Tibial nerve (tissue), 4 donors: ENCODE measurements around the gene SLC10A7. TPM values are rescaled to one million over a fixed set of nuclear protein-coding genes. Genes with fewer than 3 reads are reported as not detected.

Source experiments
- DNase-seq, 2 donors: peaks; one replicate each; pipeline ENCODE4 v3.0.0-alpha.2; 2019; ENCODE audit warnings: low spot score in 2 of 2
- H3K27ac ChIP-seq, 4 donors: fragments of 200-600 bp; sonication (generic) in 3 of 4; one replicate each; pipeline ENCODE4 v1.5.1; 2017 to 2019; ENCODE audit warnings: mild to moderate bottlenecking in 1 of 4
- H3K27me3 ChIP-seq, 2 donors: fragments of 200-600 bp; sonication (generic) in 1 of 2; one replicate each; pipeline versions ENCODE4 v1.5.1 to v1.6.0; 2017 to 2019
- H3K36me3 ChIP-seq, 3 donors: fragments of 200-600 bp; sonication (generic); one replicate each; pipeline ENCODE4 v1.5.1; 2018 to 2019
- H3K4me1 ChIP-seq, 4 donors: fragments of 200-600 bp; sonication (generic) in 3 of 4; one replicate each; pipeline ENCODE4 v1.5.1; 2017 to 2019
- H3K4me3 ChIP-seq, 4 donors: fragments of 200-600 bp; sonication (generic) in 3 of 4; one replicate each; pipeline ENCODE4 v1.5.1; 2017 to 2019; ENCODE audit warnings: mild to moderate bottlenecking in 1 of 4, moderate library complexity in 1 of 4
- H3K9me3 ChIP-seq, 4 donors: fragments of 200-600 bp; sonication (generic) in 3 of 4; one replicate each; pipeline ENCODE4 v1.5.1; 2017 to 2019
- CTCF ChIP-seq, 5 experiments: fragments of 200-600 bp in 3 of 5; fragments of 450-650 bp in 2 of 5; sonication (generic) in 3 of 5; IDR thresholded peaks; one replicate each; pipeline ENCODE4 v1.5.1; 2016 to 2019; ENCODE audit warnings: antibody characterized with exemption in 5 of 5, mild to moderate bottlenecking in 3 of 5, moderate library complexity in 2 of 5
- EP300 ChIP-seq, 2 donors: sonication (generic); formaldehyde crosslinking; IDR thresholded peaks; one replicate each; pipeline ENCODE4 v1.6.1; 2017; ENCODE audit warnings: antibody characterized with exemption in 2 of 2, mild to moderate bottlenecking in 1 of 2
- POLR2A ChIP-seq, 2 donors: fragments of 450-650 bp; IDR thresholded peaks; one replicate each; pipeline ENCODE4 v1.6.1; 2017; ENCODE audit warnings: antibody characterized with exemption in 2 of 2, mild to moderate bottlenecking in 2 of 2, moderate library complexity in 2 of 2
- WGBS, 2 donors: methylation state at CpG; one replicate each; pipeline ENCODE4 v1.1.5; 2018; 5-methylcytosine and 5-hydroxymethylcytosine counted together
- total RNA-seq, 4 donors: library from RNA; depleted of rRNA; stranded (reverse); fragments of >200 nt; gene quantifications; one replicate each; pipeline ENCODE4 v1.1.0, GENCODE V29; 2016

Gene SLC10A7
- total RNA-seq, 4 donors from 2014 or later = 9.8 to 13.8 (median 11.9) TPM

GRCh38 chr4:146478009-146478408 lies 43.7 kb downstream of the SLC10A7 start:
- peaks cover 0 to 20% (median 5%) of the 10 kb centered on the region in 4 donors for H3K9me3 ChIP-seq
- peaks cover 0 to 22% (median 0%) of the 10 kb centered on the region in 3 donors for H3K36me3 ChIP-seq
- TF ChIP-seq POLR2A (IDR thresholded peaks at IDR 0.05) = no peak
- no peak for TF ChIP-seq CTCF (IDR thresholded peaks at IDR 0.05)
- TF ChIP-seq EP300 (IDR thresholded peaks at IDR 0.05) = no peak
- no peak for DNase-seq
- H3K4me3 ChIP-seq = no peak overlapping the region
- H3K27ac ChIP-seq = no peak overlapping the region
- H3K27me3 ChIP-seq = no peaks in the 10 kb centered on the region
- H3K4me1 ChIP-seq = no peaks in the 10 kb centered on the region
- 57 to 69% methylated on average over 3 of the region's 3 CpGs for WGBS, 2 donors

- no peak for TF ChIP-seq CTCF (IDR thresholded peaks at IDR 0.05)
- TF ChIP-seq POLR2A (IDR thresholded peaks at IDR 0.05) = no peak
- no peak for TF ChIP-seq EP300 (IDR thresholded peaks at IDR 0.05)
- Histone ChIP-seq H3K4me3 (no peak overlapping the region), H3K9me3 (peaks cover 0 to 10% (median under 1%) of the 10 kb centered on the region in 4 donors), H3K27me3 (no peaks in the 10 kb centered on the region), H3K27ac (no peak overlapping the region), H3K4me1 (no peaks in the 10 kb centered on the region), H3K36me3 (peaks cover 0 to 14% (median 0%) of the 10 kb centered on the region in 3 donors)
- no peak for DNase-seq
- WGBS, 2 donors = 53 to 72% methylated on average over 2 of the region's 2 CpGs
Observed at GRCh38 chr4:146477054-146477453, 44.7 kb downstream of the SLC10A7 start.

GRCh38 chr4:146472404-146472803 lies 49.3 kb downstream of the SLC10A7 start:
- Histone ChIP-seq H3K36me3 (no peaks in the 10 kb centered on the region), H3K27me3 (no peaks in the 10 kb centered on the region), H3K4me1 (no peaks in the 10 kb centered on the region), H3K27ac (no peak overlapping the region), H3K4me3 (no peak overlapping the region), H3K9me3 (no peaks in the 10 kb centered on the region)
- TF ChIP-seq POLR2A (IDR thresholded peaks at IDR 0.05) = no peak
- DNase-seq = no peak
- 90 to 93% methylated on average over 1 of the region's 1 CpG for WGBS, 2 donors

GRCh38 chr4:146470604-146471003 lies 51.1 kb downstream of the SLC10A7 start:
- TF ChIP-seq CTCF (IDR thresholded peaks at IDR 0.05) (no peak), EP300 (IDR thresholded peaks at IDR 0.05) (no peak), POLR2A (IDR thresholded peaks at IDR 0.05) (no peak)
- no peak overlapping the region for H3K27ac ChIP-seq
- no peaks in the 10 kb centered on the region for H3K36me3 ChIP-seq
- H3K4me3 ChIP-seq = no peak overlapping the region
- no peaks in the 10 kb centered on the region for H3K4me1 ChIP-seq
- no peaks in the 10 kb centered on the region for H3K9me3 ChIP-seq
- DNase-seq = no peak
- no peaks in the 10 kb centered on the region for H3K27me3 ChIP-seq

GRCh38 chr4:146469022-146469421 lies 52.7 kb downstream of the SLC10A7 start:
- WGBS, 2 donors = 92 to 97% methylated on average over 1 of the region's 1 CpG
- no peaks in the 10 kb centered on the region for H3K36me3 ChIP-seq

More at GRCh38 chr4:146469022-146469421, 52.7 kb downstream of the SLC10A7 start:
- no peak for DNase-seq
- TF ChIP-seq POLR2A (IDR thresholded peaks at IDR 0.05) = no peak
- no peak for TF ChIP-seq CTCF (IDR thresholded peaks at IDR 0.05)
- TF ChIP-seq EP300 (IDR thresholded peaks at IDR 0.05) = no peak
- Histone ChIP-seq H3K27ac (no peak overlapping the region), H3K4me1 (peaks cover 0 to 3% (median 0%) of the 10 kb centered on the region in 4 donors), H3K27me3 (no peaks in the 10 kb centered on the region), H3K9me3 (no peaks in the 10 kb centered on the region), H3K4me3 (no peak overlapping the region)
